Esophagus muscularis mucosa (tissue), 3 donors: ENCODE measurements around the gene MACROD2.

Experiments used
- POLR2A ChIP-seq: fragments of 450-650 bp; IDR thresholded peaks from one replicate; pipeline ENCODE4 v1.6.1; 2017; ENCODE audit warnings: antibody characterized with exemption, moderate library complexity, mild to moderate bottlenecking, low read depth
- POLR2AphosphoS5 ChIP-seq, 2 donors: sonication (generic); formaldehyde crosslinking; IDR thresholded peaks; one replicate each; pipeline ENCODE4 v1.6.1; 2017; ENCODE audit warnings: antibody characterized with exemption in 2 of 2
- TF ChIP-seq, protein P1 (sequence below), 3 experiments: fragments of 200-600 bp in 2 of 3; fragments of 450-650 bp in 1 of 3; sonication (generic) in 2 of 3; IDR thresholded peaks; one replicate each; pipeline ENCODE4 v1.5.1; 2017 to 2019; ENCODE audit warnings: antibody characterized with exemption in 3 of 3, mild to moderate bottlenecking in 2 of 3, moderate library complexity in 1 of 3

GRCh38 chr20:14595051-14595450 lies 599.7 kb downstream of the MACROD2 start:
- TF ChIP-seq, protein P1, sequence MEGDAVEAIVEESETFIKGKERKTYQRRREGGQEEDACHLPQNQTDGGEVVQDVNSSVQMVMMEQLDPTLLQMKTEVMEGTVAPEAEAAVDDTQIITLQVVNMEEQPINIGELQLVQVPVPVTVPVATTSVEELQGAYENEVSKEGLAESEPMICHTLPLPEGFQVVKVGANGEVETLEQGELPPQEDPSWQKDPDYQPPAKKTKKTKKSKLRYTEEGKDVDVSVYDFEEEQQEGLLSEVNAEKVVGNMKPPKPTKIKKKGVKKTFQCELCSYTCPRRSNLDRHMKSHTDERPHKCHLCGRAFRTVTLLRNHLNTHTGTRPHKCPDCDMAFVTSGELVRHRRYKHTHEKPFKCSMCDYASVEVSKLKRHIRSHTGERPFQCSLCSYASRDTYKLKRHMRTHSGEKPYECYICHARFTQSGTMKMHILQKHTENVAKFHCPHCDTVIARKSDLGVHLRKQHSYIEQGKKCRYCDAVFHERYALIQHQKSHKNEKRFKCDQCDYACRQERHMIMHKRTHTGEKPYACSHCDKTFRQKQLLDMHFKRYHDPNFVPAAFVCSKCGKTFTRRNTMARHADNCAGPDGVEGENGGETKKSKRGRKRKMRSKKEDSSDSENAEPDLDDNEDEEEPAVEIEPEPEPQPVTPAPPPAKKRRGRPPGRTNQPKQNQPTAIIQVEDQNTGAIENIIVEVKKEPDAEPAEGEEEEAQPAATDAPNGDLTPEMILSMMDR (IDR thresholded peaks at IDR 0.05): no peak
- TF ChIP-seq POLR2A (no peak), POLR2AphosphoS5 (IDR thresholded peaks at IDR 0.05) (no peak)
